Hepatocyte (in vitro differentiated cells): Measurements from ENCODE around the gene ACAD9.

Experiments used
- CTCF ChIP-seq: fragments of 200-600 bp; sonication (generic); IDR thresholded peaks from 2 replicates; pipeline ENCODE4 v1.5.1; 2016; ENCODE audit warnings: antibody characterized with exemption, mild to moderate bottlenecking; ENCODE audit not compliant: poor library complexity
- EZH2 ChIP-seq: fragments of 200-600 bp; sonication (generic); IDR thresholded peaks from 2 replicates; pipeline ENCODE4 v1.6.1; 2016; ENCODE audit warnings: antibody characterized with exemption, mild to moderate bottlenecking, borderline replicate concordance
- EZH2phosphoT487 ChIP-seq: fragments of 200-600 bp; sonication (generic); IDR thresholded peaks from one replicate; pipeline ENCODE4 v1.6.1; 2018; ENCODE audit warnings: antibody characterized with exemption, mild to moderate bottlenecking, low read depth, moderate library complexity; ENCODE audit not compliant: unreplicated experiment, severe bottlenecking

- TF ChIP-seq CTCF (no peak), EZH2 (no peak), EZH2phosphoT487 (no peak)
Measured at GRCh38 chr3:128902426-128902825, 23.0 kb downstream of the ACAD9 start.
